ENCODE measurements around the gene PDE11A. TPM values are rescaled to one million over a fixed set of nuclear protein-coding genes. Genes with fewer than 3 reads are reported as not detected.

Gene PDE11A
- total and polyA plus RNA-seq, 9 donors = 0.15 to 2.0 (median 0.42) TPM; not detected in 1

DNA sequence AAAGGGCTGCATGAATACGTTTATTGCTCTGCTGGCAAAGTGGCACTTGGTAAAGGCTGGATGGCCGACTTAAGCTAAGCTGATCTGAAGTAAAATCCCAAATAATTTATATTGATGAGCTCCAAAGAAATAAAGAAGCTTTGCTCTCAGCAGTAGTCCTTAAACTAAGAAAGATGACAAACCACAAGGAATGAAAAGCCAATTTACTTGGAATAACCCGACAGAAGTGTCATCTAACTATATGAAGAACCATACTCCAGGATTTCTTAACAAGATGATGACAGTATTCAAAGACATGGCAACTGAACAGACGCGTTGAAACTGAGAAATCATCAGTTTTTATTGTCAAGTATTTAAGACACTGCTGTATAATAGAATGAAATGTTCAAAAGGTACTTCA, 294.1 kb downstream of the PDE11A start:
- H3K9me3 ChIP-seq = no peaks in the 10 kb centered on the region
- no peaks in the 10 kb centered on the region for H3K4me1 ChIP-seq (ENCODE audit: insufficient read depth)
- TF ChIP-seq, protein P1, sequence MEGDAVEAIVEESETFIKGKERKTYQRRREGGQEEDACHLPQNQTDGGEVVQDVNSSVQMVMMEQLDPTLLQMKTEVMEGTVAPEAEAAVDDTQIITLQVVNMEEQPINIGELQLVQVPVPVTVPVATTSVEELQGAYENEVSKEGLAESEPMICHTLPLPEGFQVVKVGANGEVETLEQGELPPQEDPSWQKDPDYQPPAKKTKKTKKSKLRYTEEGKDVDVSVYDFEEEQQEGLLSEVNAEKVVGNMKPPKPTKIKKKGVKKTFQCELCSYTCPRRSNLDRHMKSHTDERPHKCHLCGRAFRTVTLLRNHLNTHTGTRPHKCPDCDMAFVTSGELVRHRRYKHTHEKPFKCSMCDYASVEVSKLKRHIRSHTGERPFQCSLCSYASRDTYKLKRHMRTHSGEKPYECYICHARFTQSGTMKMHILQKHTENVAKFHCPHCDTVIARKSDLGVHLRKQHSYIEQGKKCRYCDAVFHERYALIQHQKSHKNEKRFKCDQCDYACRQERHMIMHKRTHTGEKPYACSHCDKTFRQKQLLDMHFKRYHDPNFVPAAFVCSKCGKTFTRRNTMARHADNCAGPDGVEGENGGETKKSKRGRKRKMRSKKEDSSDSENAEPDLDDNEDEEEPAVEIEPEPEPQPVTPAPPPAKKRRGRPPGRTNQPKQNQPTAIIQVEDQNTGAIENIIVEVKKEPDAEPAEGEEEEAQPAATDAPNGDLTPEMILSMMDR (IDR thresholded peaks at IDR 0.05) = no peak
- TF ChIP-seq EP300 (IDR thresholded peaks at IDR 0.05) = no peak
- no peak for TF ChIP-seq POLR2A (IDR thresholded peaks at IDR 0.05)
- H3K27ac ChIP-seq = no peak overlapping the region
- H3K27me3 ChIP-seq = no peaks in the 10 kb centered on the region
- H3K36me3 ChIP-seq = no peaks in the 10 kb centered on the region
- WGBS, 3 donors = 87 to 92% (median 89%) methylated on average over 5 of the region's 5 CpGs
- intact Hi-C loops (cut with DNase I) = no loop called here
- DNase-seq = no peak
- H3K4me3 ChIP-seq = no peak overlapping the region

DNA sequence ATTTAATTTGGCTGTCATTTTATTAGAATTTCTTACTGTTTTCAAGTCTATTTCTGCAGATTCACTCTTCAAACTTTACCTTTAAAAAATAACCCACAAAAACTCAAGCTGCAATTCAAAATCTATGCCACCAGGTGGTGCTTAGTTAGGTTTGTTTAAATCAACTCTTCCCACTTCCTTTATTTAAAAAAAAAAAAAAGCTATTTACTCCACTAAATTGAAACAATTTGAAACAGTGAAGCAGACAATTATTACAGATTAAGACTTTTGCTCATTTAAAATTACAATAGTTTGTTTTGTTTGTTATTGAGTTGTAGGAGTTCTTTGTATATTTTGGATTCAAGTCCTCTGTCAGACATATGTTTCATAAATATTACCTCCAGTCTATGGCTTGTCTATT, 300.0 kb downstream of the PDE11A start:
- no peaks in the 10 kb centered on the region for H3K9me3 ChIP-seq
- H3K27ac ChIP-seq = no peak overlapping the region
- H3K27me3 ChIP-seq = no peaks in the 10 kb centered on the region
- H3K4me3 ChIP-seq = no peak overlapping the region
- TF ChIP-seq POLR2A (IDR thresholded peaks at IDR 0.05) = no peak
- no peak for TF ChIP-seq EP300 (IDR thresholded peaks at IDR 0.05)
- TF ChIP-seq, protein P1 (IDR thresholded peaks at IDR 0.05) = no peak
- no peaks in the 10 kb centered on the region for H3K4me1 ChIP-seq (ENCODE audit: insufficient read depth)
- H3K36me3 ChIP-seq = no peaks in the 10 kb centered on the region
- DNase-seq = no peak
- intact Hi-C loops (cut with DNase I) = no loop called here

DNA sequence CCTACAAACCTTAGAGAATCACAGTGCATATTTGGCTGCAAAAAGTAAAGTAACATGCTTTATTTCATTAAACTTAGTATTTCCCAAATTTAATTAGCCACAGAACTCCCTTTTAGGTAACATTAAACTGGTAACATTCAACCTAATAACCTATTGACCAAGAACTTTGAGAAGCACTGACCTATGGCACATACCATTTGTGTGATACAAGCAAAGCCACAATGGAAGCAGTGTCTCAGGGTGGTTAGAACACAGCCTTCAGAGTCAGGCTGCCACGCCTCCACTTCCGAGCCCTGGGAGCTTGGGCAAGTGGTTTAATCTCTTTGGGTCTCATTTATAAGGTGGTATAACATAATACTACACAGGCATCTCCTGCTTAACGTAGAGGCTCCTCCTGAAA, 301.4 kb downstream of the PDE11A start:
- Histone ChIP-seq H3K27ac (no peak overlapping the region), H3K4me3 (no peak overlapping the region), H3K27me3 (no peaks in the 10 kb centered on the region), H3K4me1 (ENCODE audit: insufficient read depth) (no peaks in the 10 kb centered on the region), H3K9me3 (no peaks in the 10 kb centered on the region), H3K36me3 (no peaks in the 10 kb centered on the region)
- DNase-seq = no peak
- TF ChIP-seq, protein P1 (IDR thresholded peaks at IDR 0.05) = no peak
- no peak for TF ChIP-seq EP300 (IDR thresholded peaks at IDR 0.05)
- no peak for TF ChIP-seq POLR2A (IDR thresholded peaks at IDR 0.05)
- intact Hi-C loops (cut with DNase I) = no loop called here
- WGBS, 3 donors = 93 to 95% (median 94%) methylated on average over 3 of the region's 3 CpGs

DNA sequence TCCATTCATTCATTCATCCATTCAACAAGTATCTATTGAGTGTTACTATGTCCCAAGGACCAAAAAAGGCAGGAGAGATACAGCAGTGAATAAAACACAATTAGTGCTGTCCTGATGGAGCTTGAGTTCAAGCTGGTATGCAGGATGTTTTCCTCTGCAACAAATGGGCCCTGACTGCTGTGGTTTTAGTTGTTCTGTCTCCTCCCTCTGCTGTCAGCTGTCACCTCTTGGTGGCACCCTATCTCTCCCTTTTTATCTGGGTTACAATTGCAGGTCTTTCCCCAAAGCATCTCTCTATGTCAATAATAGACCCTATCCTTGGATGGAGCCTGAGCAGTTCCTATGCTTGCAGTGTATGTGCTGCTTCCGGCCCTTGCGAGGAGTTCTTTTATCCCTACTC, 304.8 kb downstream of the PDE11A start:
- H3K9me3 ChIP-seq = no peaks in the 10 kb centered on the region
- no peak overlapping the region for H3K27ac ChIP-seq
- peaks cover 3% of the 10 kb centered on the region for H3K4me1 ChIP-seq (ENCODE audit: insufficient read depth)
- H3K27me3 ChIP-seq = no peaks in the 10 kb centered on the region
- 76 to 100% (median 94%) methylated on average over 2 of the region's 2 CpGs for WGBS, 3 donors
- H3K36me3 ChIP-seq = no peaks in the 10 kb centered on the region
- TF ChIP-seq, protein P1 (IDR thresholded peaks at IDR 0.05) = no peak
- no peak for TF ChIP-seq POLR2A (IDR thresholded peaks at IDR 0.05)
- TF ChIP-seq EP300 (IDR thresholded peaks at IDR 0.05) = no peak
- H3K4me3 ChIP-seq = no peak overlapping the region
- intact Hi-C loops (cut with DNase I) = loop anchor here in 1 of 4 donors (10.0 kb wide), 1 partner anchor 603 kb away; no protein-coding TSS in a partner anchor
- no peak for DNase-seq
